ENCODE data around the gene MED12L.
A peak's percentile ranks its signal among the peaks of the same experiment; 100 is the strongest.

Gene MED12L

GRCh38 chr3:151135541-151136337, 50.3 kb downstream of the MED12L start:
- DNase-seq, result peak; percentile 42

GRCh38 chr3:151142929-151143328, 57.5 kb downstream of the MED12L start:
- DNase-seq, result no peak

GRCh38 chr3:151144016-151144415, 58.6 kb downstream of the MED12L start:
- DNase-seq, result no peak

GRCh38 chr3:151144760-151145159, 59.3 kb downstream of the MED12L start:
- DNase-seq, result no peak

GRCh38 chr3:151145713-151146070, 60.2 kb downstream of the MED12L start:
- DNase-seq, result no peak

- DNase-seq, result peak; percentile 59
Measured at GRCh38 chr3:151146071-151146730, 60.7 kb downstream of the MED12L start.

- DNase-seq, result no peak
Measured at GRCh38 chr3:151146731-151147091, 61.2 kb downstream of the MED12L start.

GRCh38 chr3:151147299-151147698, 61.8 kb downstream of the MED12L start:
- DNase-seq, result no peak

- no peak for DNase-seq
Measured at GRCh38 chr3:151152455-151153079, 67.1 kb downstream of the MED12L start.

GRCh38 chr3:151154566-151154965, 69.1 kb downstream of the MED12L start:
- no peak for DNase-seq

- no peak for DNase-seq
Measured at GRCh38 chr3:151155409-151156128, 70.1 kb downstream of the MED12L start.

GRCh38 chr3:151156618-151157216, 71.3 kb downstream of the MED12L start:
- peak; percentile 32 for DNase-seq

GRCh38 chr3:151159806-151160205, 74.3 kb downstream of the MED12L start:
- no peak for DNase-seq

GRCh38 chr3:151165226-151165625, 79.8 kb downstream of the MED12L start:
- no peak for DNase-seq

- no peak for DNase-seq
Measured at GRCh38 chr3:151166161-151166560, 80.7 kb downstream of the MED12L start.

- DNase-seq, result peak; percentile 91
Measured at GRCh38 chr3:151168269-151169094, 83.0 kb downstream of the MED12L start.

GRCh38 chr3:151169262-151169947, 83.9 kb downstream of the MED12L start:
- DNase-seq, result no peak

- DNase-seq, result peak; percentile 76
Measured at GRCh38 chr3:151169948-151170679, 84.7 kb downstream of the MED12L start.

GRCh38 chr3:151171145-151171757, 85.8 kb downstream of the MED12L start:
- peak; percentile 53 for DNase-seq

- no peak for DNase-seq
Measured at GRCh38 chr3:151174351-151174750, 88.9 kb downstream of the MED12L start.

All from stimulated activated CD4-positive, alpha-beta T cell treated with anti-CD3 and anti-CD28 coated beads, Interleukin-15, amount 100 ng/mL, for 24 hours (primary cell).